GM12875 (cell line): ENCODE data around the gene SLC28A1.

ENCODE experiments used
- H3K4me3 ChIP-seq: one replicate; pipeline ENCODE4 v1.5.1; 2011; ENCODE audit warnings: low read depth, low read length, control low read depth
- CTCF ChIP-seq: IDR thresholded peaks from 2 replicates; pipeline ENCODE4 v1.5.1; 2011; ENCODE audit warnings: low read depth, mild to moderate bottlenecking, control low read depth, inconsistent platforms, low read length, moderate library complexity, borderline replicate concordance; ENCODE audit not compliant: insufficient read depth

The SLC28A1 gene

GRCh38 chr15:84886211-84886983 is 1.9 kb downstream of the SLC28A1 start:
- H3K4me3 ChIP-seq, result no peak overlapping the region
- no peak for TF ChIP-seq CTCF

- no peak overlapping the region for H3K4me3 ChIP-seq
- TF ChIP-seq CTCF, result no peak
Observed at GRCh38 chr15:84886984-84887299, 2.5 kb downstream of the SLC28A1 start.

- no peak overlapping the region for H3K4me3 ChIP-seq
- no peak for TF ChIP-seq CTCF
Observed at GRCh38 chr15:84887938-84888337, 3.5 kb downstream of the SLC28A1 start.

GRCh38 chr15:84888639-84889038 is 4.2 kb downstream of the SLC28A1 start:
- TF ChIP-seq CTCF, result no peak

GRCh38 chr15:84889313-84889990 is 5.0 kb downstream of the SLC28A1 start:
- H3K4me3 ChIP-seq, result no peak overlapping the region
- no peak for TF ChIP-seq CTCF

More at GRCh38 chr15:84888639-84889038, 4.2 kb downstream of the SLC28A1 start:
- H3K4me3 ChIP-seq, result no peak overlapping the region

- H3K4me3 ChIP-seq, result no peak overlapping the region
- TF ChIP-seq CTCF, result no peak
Observed at GRCh38 chr15:84889991-84890669, 5.7 kb downstream of the SLC28A1 start.
